ENCODE measurements around the gene PRSS27.

GRCh38 chr16:2712063-2712441, 8.0 kb downstream of the PRSS27 start:
- TF ChIP-seq POLR2A (IDR thresholded peaks at IDR 0.05; ENCODE audit: low read depth, low read length) (no peak), CTCF (IDR thresholded peaks at IDR 0.05; ENCODE audit: extremely low read depth in 1 of 2, insufficient read depth in 1 of 2, low read depth in 1 of 2, low read length in 2 of 2) (no peak), POLR2AphosphoS5 (IDR thresholded peaks at IDR 0.05; ENCODE audit: insufficient read depth, low read depth, low read length) (no peak), MAX (IDR thresholded peaks at IDR 0.05; ENCODE audit: insufficient read depth, insufficient read length) (no peak), JUN (IDR thresholded peaks at IDR 0.05; ENCODE audit: borderline replicate concordance, insufficient read depth, insufficient read length, low read depth) (no peak), EZH2 (IDR thresholded peaks at IDR 0.05; ENCODE audit: borderline replicate concordance, low read depth, low read length, severe bottlenecking) (no peak), MYC (IDR thresholded peaks at IDR 0.05; ENCODE audit: low read depth, low read length) (no peak), FOS (IDR thresholded peaks at IDR 0.05; ENCODE audit: borderline replicate concordance, insufficient read depth, low read length) (no peak), GATA2 (IDR thresholded peaks at IDR 0.05; ENCODE audit: insufficient read depth, insufficient read length, low read depth, low read length) (no peak)

Measured in endothelial cell of umbilical vein (primary cell).